Thoracic aorta (tissue), 2 donors: Measurements from ENCODE around the gene KIF16B. TPM values are rescaled to one million over a fixed set of nuclear protein-coding genes. Genes with fewer than 3 reads are reported as not detected.

Experiments
- ATAC-seq: fragments of 150-250 bp; one replicate; pipeline ENCODE4 v1.8.0; 2017; ENCODE audit warnings: low read depth; ENCODE audit not compliant: insufficient number of reproducible peaks, low FRiP score
- DNase-seq: peaks from one replicate; pipeline ENCODE4 v3.0.0-alpha.2; 2020; ENCODE audit warnings: low spot score
- H3K27ac ChIP-seq, 2 donors: fragments of 200-600 bp; sonication (generic); 1 replicate in 1 of 2; 2 replicates in 1 of 2; pipeline ENCODE4 v1.5.1; 2016; ENCODE audit warnings: mild to moderate bottlenecking in 2 of 2, moderate library complexity in 2 of 2
- H3K27me3 ChIP-seq: fragments of 200-600 bp; sonication (generic); replicated peaks from 2 replicates; pipeline ENCODE4 v1.6.0; 2016; ENCODE audit warnings: mild to moderate bottlenecking; ENCODE audit not compliant: insufficient read depth
- H3K36me3 ChIP-seq: fragments of 200-600 bp; sonication (generic); one replicate; pipeline ENCODE4 v1.5.1; 2016
- H3K4me1 ChIP-seq, 2 donors: fragments of 200-600 bp; sonication (generic); 1 replicate in 1 of 2; 2 replicates in 1 of 2; pipeline versions ENCODE4 v1.5.1 to v1.6.0; 2016; ENCODE audit warnings: low read depth in 2 of 2, mild to moderate bottlenecking in 1 of 2; ENCODE audit not compliant: control insufficient read depth in 1 of 2
- H3K4me3 ChIP-seq: fragments of 200-600 bp; sonication (generic); 2 replicates; pipeline ENCODE4 v1.5.1; 2016; ENCODE audit warnings: mild to moderate bottlenecking
- H3K9me3 ChIP-seq: fragments of 200-600 bp; sonication (generic); 2 replicates; pipeline ENCODE4 v1.5.1; 2016
- total RNA-seq, 2 donors: library from RNA; depleted of rRNA; stranded (reverse); fragments of >200 nt; gene quantifications; one replicate each; pipeline versions ENCODE4 v1.1.0 to v1.2.3, GENCODE V29; 2016
- TF ChIP-seq, protein P1 (sequence below): fragments of 200-600 bp; sonication (generic); IDR thresholded peaks from one replicate; pipeline ENCODE4 v1.5.1; 2019; ENCODE audit warnings: antibody characterized with exemption

The KIF16B gene
- total RNA-seq, 2 donors from 2014 or later, result 16.5 to 21.3 TPM

- Histone ChIP-seq H3K4me3 (no peak overlapping the region), H3K36me3 (peaks cover 4% of the 10 kb centered on the region), H3K9me3 (no peaks in the 10 kb centered on the region), H3K4me1 (no peaks in the 10 kb centered on the region), H3K27me3 (no peaks in the 10 kb centered on the region), H3K27ac (no peak overlapping the region)
- no peak for DNase-seq
- TF ChIP-seq, protein P1, sequence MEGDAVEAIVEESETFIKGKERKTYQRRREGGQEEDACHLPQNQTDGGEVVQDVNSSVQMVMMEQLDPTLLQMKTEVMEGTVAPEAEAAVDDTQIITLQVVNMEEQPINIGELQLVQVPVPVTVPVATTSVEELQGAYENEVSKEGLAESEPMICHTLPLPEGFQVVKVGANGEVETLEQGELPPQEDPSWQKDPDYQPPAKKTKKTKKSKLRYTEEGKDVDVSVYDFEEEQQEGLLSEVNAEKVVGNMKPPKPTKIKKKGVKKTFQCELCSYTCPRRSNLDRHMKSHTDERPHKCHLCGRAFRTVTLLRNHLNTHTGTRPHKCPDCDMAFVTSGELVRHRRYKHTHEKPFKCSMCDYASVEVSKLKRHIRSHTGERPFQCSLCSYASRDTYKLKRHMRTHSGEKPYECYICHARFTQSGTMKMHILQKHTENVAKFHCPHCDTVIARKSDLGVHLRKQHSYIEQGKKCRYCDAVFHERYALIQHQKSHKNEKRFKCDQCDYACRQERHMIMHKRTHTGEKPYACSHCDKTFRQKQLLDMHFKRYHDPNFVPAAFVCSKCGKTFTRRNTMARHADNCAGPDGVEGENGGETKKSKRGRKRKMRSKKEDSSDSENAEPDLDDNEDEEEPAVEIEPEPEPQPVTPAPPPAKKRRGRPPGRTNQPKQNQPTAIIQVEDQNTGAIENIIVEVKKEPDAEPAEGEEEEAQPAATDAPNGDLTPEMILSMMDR, result no peak
- no peak for ATAC-seq
Measured at GRCh38 chr20:16516794-16517193, 56.5 kb downstream of the KIF16B start.

DNA sequence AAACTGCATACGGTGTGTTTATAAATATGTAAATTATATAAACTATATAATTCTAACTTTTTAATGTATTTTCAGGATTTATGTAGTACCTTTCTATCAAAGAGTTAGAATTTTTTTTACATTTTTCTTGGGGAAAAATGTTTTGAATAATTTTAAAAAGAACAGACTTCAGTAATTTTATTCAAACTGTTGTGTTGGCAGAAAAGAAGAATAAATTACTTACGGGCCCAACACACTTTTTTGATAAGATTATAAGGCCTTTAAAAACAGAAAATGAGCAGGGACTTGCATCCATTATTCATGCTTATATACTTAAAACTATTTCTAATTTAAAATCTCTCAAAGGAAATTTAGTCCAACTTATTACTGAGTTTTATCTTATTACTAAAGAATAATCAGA lies 58.2 kb downstream of the KIF16B start:
- no peaks in the 10 kb centered on the region for H3K4me1 ChIP-seq
- no peaks in the 10 kb centered on the region for H3K9me3 ChIP-seq
- H3K27me3 ChIP-seq, result no peaks in the 10 kb centered on the region
- no peak overlapping the region for H3K4me3 ChIP-seq
- no peak for DNase-seq
- no peak for ATAC-seq
- H3K27ac ChIP-seq, result no peak overlapping the region
- H3K36me3 ChIP-seq, result peaks cover 12% of the 10 kb centered on the region
- TF ChIP-seq, protein P1, result no peak

DNA sequence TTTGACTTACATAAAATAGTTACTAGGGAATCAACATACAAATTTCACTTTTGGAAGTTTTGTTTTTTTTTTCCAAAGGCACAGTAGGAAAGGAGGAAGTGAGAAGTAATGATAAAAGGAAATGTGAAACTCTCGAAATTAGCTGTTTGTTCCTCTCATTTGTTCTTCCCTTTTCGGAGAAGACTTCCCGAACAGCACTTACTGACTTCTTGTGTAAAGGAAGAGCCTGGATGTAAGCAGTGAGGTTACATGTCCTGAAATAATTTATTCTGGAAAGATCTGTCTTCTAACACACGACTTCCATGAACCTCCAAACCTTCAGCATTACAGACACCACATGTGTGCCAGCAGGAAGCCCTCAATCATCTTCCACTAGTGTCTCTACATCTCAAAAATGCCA lies 59.1 kb downstream of the KIF16B start:
- Histone ChIP-seq H3K4me1 (no peaks in the 10 kb centered on the region), H3K9me3 (no peaks in the 10 kb centered on the region), H3K27me3 (no peaks in the 10 kb centered on the region), H3K36me3 (peaks cover 17% of the 10 kb centered on the region), H3K27ac (no peak overlapping the region), H3K4me3 (no peak overlapping the region)
- DNase-seq (no peak), ATAC-seq (no peak)
- TF ChIP-seq, protein P1, result no peak

DNA sequence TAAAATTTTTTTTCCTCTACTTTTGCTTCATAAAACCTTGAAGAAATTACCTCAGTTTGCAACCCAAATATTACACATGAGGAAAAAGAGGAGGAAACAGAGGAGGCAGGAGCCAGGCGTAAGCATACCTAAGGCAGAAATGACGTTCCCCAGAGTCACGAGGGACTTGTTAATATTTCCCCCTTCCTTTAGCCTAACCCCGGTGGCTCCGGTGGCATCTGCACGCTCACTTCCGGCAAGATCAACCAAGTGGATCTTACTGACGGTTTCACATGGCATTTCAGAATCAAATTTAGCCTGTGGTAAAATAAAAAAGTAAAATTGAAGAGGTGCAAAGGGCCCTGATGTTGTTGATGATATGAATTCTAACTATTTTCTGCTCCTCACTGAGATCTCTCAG lies 67.4 kb downstream of the KIF16B start:
- Histone ChIP-seq H3K27me3 (no peaks in the 10 kb centered on the region), H3K4me1 (peaks cover 0 to 6% of the 10 kb centered on the region in 2 donors), H3K9me3 (no peaks in the 10 kb centered on the region), H3K4me3 (no peak overlapping the region), H3K36me3 (peaks cover 23% of the 10 kb centered on the region), H3K27ac (no peak overlapping the region)
- TF ChIP-seq, protein P1, result no peak
- DNase-seq (no peak), ATAC-seq (no peak)

DNA sequence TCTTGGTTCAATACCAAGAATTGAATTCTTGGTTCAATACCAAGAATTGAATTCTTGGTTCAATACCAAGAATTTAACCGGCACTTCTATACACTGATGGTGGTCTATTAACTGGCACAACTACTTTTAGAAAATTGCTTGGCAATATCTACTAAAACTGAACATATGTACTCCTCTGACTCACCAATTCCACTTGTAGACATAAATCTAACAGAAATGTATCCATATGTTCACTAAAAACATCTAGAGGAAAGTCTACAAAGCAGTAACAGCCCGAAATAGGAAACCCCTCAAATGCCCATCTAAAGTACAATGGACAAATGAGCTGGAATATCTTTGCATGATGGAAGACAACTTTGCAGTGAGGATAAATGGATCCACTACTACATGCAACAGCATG lies 71.9 kb downstream of the KIF16B start:
- H3K9me3 ChIP-seq, result no peaks in the 10 kb centered on the region
- peaks cover 10% of the 10 kb centered on the region for H3K36me3 ChIP-seq
- no peak for ATAC-seq
- no peak overlapping the region for H3K27ac ChIP-seq
- H3K4me1 ChIP-seq, result peaks cover 0 to 6% of the 10 kb centered on the region in 2 donors
- TF ChIP-seq, protein P1, result no peak
- no peak for DNase-seq
- no peaks in the 10 kb centered on the region for H3K27me3 ChIP-seq
- no peak overlapping the region for H3K4me3 ChIP-seq
